ENCODE results near the gene FIBP.
A peak's percentile ranks its signal among the peaks of the same experiment; 100 is the strongest.

The FIBP gene

DNA sequence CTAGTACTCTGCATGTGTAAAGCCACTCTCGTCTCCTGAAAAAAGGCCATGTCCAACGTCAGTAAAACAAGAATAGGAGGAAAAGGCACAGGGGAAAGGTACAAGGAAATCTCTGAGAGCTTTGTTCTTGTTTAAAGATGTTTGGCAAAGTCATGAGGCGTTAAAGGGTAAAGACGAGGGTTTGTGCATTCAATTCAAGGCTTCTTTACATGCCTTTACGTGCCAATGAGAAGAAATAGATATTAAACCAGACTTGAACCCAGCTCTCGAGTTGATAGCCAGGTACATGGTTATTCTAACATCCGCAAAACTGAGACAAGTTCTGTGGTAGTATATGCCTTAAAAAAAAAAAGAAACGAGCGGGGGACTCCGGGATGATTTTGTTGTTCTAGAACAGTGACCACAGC is 29.6 kb downstream of the FIBP start:
- TF ChIP-seq, protein P1, sequence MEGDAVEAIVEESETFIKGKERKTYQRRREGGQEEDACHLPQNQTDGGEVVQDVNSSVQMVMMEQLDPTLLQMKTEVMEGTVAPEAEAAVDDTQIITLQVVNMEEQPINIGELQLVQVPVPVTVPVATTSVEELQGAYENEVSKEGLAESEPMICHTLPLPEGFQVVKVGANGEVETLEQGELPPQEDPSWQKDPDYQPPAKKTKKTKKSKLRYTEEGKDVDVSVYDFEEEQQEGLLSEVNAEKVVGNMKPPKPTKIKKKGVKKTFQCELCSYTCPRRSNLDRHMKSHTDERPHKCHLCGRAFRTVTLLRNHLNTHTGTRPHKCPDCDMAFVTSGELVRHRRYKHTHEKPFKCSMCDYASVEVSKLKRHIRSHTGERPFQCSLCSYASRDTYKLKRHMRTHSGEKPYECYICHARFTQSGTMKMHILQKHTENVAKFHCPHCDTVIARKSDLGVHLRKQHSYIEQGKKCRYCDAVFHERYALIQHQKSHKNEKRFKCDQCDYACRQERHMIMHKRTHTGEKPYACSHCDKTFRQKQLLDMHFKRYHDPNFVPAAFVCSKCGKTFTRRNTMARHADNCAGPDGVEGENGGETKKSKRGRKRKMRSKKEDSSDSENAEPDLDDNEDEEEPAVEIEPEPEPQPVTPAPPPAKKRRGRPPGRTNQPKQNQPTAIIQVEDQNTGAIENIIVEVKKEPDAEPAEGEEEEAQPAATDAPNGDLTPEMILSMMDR (conservative IDR thresholded peaks at IDR 0.05; ENCODE audit: control insufficient read depth, insufficient read depth, low read depth, low read length) = no peak
- DNase-seq (ENCODE audit: low read depth) = no peak
- H3K4me3 ChIP-seq (ENCODE audit: control insufficient read depth, low read depth, low read length) = peak overlapping the region; percentile 66

DNA sequence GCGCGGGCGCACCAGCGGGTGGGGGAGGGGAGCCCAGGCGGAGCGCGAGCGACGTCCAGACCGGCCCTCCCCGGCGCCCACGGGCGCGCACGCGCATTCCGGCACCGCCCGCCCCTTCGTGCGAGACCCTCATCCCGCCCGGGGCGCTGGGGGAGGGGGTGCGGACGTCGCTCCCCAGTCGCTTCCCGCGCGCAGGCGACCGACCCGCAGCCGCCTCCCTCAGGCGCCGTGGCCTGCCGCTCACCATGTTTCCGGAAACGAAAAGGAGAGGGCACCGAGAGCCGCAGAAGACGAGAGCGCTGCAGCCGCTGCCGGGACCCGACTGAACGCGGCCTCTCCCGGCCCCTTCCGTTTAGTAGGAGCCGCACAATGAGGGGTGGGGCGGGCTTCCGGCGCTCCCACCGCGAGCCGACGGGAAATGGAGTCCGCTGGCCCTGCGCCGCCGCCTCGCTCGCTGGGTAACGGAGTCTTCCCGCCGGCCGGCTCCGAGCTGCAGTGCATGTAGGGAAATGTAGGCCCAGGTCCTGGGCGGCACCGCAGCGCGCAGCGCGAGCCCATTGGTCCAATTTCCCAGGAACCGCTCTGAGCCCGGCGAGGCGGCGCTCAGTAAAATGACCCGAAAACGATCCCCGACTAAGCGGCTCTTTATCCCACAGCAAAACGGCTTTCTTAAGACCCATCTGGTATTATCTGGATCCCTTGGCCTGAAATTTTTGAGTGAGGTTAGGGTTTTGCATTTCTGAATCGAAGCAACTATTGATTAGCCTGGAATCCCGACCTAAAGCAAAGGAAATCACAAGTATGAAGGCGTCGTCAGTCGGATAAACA is 30.2 kb downstream of the FIBP start, which contains the start of gene CFL1:
Gene CFL1 (minus strand): TSS at position 328 of the 828 bp plus-strand sequence. CDS start 81 bp downstream, at position 247.
- H3K4me3 ChIP-seq (ENCODE audit: control insufficient read depth, low read depth, low read length) = peak within 1 kb of the TSS; percentile 94
- peak; percentile 95 for DNase-seq (ENCODE audit: low read depth)
- TF ChIP-seq, protein P1 (conservative IDR thresholded peaks at IDR 0.05; ENCODE audit: control insufficient read depth, insufficient read depth, low read depth, low read length) = no peak

DNA sequence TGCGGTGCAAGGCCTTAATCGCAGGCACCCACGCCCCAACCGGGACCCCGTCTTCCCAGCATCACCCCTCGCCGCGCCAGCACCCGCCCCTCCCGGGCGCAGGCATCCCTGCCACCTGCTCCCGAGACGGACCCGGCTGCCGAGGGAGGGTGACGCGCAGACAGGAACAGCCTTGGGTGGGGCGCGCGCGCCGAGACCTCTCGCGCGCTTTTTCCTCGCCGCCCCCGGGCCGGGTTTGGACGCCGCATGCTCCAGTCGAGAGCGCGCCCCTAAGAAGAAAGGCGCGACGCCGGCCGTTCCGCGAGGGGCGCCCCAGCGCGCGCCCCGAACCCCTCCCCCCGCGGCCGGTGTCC is 30.8 kb downstream of the FIBP start:
- H3K4me3 ChIP-seq (ENCODE audit: control insufficient read depth, low read depth, low read length) = peak overlapping the region; percentile 94
- TF ChIP-seq, protein P1 (conservative IDR thresholded peaks at IDR 0.05; ENCODE audit: control insufficient read depth, insufficient read depth, low read depth, low read length) = no peak
- no peak for DNase-seq (ENCODE audit: low read depth)

DNA sequence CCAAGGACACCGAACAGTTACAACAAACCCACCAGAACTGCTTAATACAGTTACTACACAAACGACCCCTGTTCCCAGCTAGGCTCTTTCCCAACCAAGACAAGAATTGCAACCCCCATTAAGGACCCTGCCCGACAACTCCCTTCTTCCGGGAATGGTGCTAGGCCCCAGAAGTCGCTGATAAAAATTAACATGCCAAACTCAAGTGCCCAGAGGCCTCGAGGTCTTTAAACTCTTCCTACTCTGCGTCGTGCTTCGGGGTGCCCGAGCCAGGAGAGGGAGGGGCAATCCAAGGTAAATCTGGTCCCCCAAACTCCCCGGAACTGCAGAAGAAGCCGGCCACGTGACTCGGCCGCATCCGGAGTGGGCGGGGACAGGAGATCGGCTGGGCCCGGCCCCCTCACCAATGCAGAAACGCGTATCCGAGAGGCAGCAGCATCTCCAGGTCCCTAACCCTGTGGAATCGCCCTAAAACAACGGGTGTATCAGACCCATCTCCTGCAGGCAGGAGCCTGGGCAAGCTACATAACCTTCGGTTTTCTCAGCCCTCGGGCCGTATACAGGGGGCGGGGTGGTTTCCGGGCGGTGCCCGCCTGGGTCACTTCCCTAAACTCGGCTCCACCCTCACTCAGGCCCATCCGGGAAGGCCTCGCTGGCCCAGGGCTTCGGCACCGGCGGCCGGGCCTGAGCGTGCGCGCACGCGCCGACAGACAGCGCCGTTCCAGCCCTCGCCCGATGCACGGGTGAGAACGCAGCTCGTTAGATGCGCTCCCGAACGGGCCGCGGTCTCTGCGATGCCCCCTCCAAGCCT is 31.4 kb downstream of the FIBP start:
- peak; percentile 54 for DNase-seq (ENCODE audit: low read depth)
- TF ChIP-seq, protein P1 (conservative IDR thresholded peaks at IDR 0.05; ENCODE audit: control insufficient read depth, insufficient read depth, low read depth, low read length) = no peak
- peak overlapping the region; percentile 94 for H3K4me3 ChIP-seq (ENCODE audit: control insufficient read depth, low read depth, low read length)

DNA sequence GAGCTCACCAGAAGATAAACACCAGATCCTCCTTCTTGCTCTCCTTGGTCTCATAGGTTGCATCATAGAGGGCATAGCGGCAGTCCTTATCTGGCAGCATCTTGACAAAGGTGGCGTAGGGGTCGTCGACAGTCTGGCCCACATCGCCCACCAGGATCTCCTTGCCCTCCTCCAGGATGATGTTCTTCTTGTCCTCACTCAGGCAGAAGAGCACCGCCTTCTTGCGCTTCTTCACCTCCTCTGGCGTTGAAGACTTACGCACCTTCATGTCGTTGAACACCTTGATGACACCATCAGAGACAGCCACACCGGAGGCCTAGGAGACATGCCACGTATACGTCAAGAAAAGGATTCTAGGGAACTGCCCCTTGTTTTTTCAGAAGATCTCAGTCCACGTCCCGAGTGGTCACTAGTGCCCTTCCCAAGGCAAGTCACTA is 32.3 kb downstream of the FIBP start:
- TF ChIP-seq, protein P1 (conservative IDR thresholded peaks at IDR 0.05; ENCODE audit: control insufficient read depth, insufficient read depth, low read depth, low read length) = no peak
- DNase-seq (ENCODE audit: low read depth) = no peak
- H3K4me3 ChIP-seq (ENCODE audit: control insufficient read depth, low read depth, low read length) = peak overlapping the region; percentile 94

DNA sequence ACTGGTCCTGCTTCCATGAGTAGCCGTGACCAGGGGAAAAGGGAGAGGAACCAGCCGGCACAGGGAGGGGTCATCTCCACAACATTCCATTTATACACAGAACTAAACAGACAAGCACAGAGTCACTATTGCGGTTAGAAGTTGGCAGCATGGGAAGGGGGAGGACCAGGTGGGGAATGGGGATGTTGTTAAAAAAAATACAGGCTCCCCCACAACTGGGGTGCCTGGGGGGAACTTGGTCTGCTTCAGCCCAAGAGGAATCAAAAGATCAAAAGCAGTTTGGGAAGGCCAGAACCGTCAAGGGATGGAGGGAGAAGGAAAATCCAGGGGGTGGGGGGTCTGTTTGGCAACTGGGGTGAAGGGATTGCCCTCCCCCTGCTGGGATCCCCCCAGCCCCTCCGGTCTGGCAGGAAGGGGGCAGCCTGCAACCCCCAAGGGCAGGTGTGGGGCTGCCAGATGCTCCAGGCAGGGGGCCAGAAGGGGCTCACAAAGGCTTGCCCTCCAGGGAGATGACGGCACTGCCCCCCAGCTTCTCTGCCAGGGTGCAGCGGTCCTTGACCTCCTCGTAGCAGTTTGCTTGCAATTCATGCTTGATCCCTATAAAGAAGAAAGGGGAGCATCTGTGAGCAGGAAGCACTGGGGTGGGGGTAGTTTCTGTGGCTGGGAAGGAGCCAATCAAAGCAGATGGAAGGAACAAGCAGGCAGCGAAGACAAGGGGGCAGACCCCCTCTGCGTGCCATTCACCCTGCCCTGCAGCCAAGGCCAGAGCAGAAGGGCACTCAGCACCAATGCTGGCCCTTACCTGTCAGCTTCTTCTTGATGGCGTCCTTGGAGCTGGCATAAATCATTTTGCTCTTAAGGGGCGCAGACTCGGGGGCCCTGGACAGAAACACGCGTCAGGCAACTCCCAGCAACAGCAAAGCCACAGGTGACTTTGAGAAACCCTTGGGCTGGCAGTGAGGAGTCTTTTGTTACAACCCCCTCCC is 33.1 kb downstream of the FIBP start:
- H3K4me3 ChIP-seq (ENCODE audit: control insufficient read depth, low read depth, low read length) = no peak overlapping the region
- TF ChIP-seq, protein P1 (conservative IDR thresholded peaks at IDR 0.05; ENCODE audit: control insufficient read depth, insufficient read depth, low read depth, low read length) = no peak
- DNase-seq (ENCODE audit: low read depth) = no peak

Measured in fibroblast of mammary gland (primary cell).